Gastroesophageal sphincter (tissue), 4 donors: Measurements from ENCODE around the gene MIPOL1. TPM values are rescaled to one million over a fixed set of nuclear protein-coding genes. Genes with fewer than 3 reads are reported as not detected.

Experiments
- ATAC-seq: fragments of 150-250 bp; one replicate; pipeline ENCODE4 v1.9.1; 2016; ENCODE audit warnings: mild to moderate bottlenecking, moderate library complexity
- H3K27ac ChIP-seq, 4 donors: fragments of 200-600 bp; sonication (generic) in 3 of 4; 1 replicate in 3 of 4; 2 replicates in 1 of 4; pipeline ENCODE4 v1.5.1; 2016 to 2019
- H3K27me3 ChIP-seq: fragments of 200-600 bp; sonication (generic); one replicate; pipeline ENCODE4 v1.5.1; 2019
- H3K36me3 ChIP-seq, 2 donors: fragments of 200-600 bp; sonication (generic); one replicate each; pipeline ENCODE4 v1.5.1; 2019; ENCODE audit warnings: control low read depth in 1 of 2
- H3K4me1 ChIP-seq, 3 donors: fragments of 200-600 bp; sonication (generic); 1 replicate in 2 of 3; 2 replicates in 1 of 3; pipeline ENCODE4 v1.5.1; 2016 to 2019; ENCODE audit warnings: control low read depth in 2 of 3
- H3K4me3 ChIP-seq, 2 donors: fragments of 200-600 bp; sonication (generic); one replicate each; pipeline ENCODE4 v1.5.1; 2019; ENCODE audit warnings: mild to moderate bottlenecking in 1 of 2, moderate library complexity in 1 of 2
- H3K9me3 ChIP-seq, 3 donors: fragments of 200-600 bp; sonication (generic); one replicate each; pipeline ENCODE4 v1.5.1; 2017 to 2019; ENCODE audit warnings: control low read depth in 2 of 3
- EP300 ChIP-seq: sonication (generic); formaldehyde crosslinking; IDR thresholded peaks from one replicate; pipeline ENCODE4 v1.6.1; 2017; ENCODE audit warnings: antibody characterized with exemption, mild to moderate bottlenecking
- POLR2A ChIP-seq, 2 donors: fragments of 450-650 bp; IDR thresholded peaks; one replicate each; pipeline ENCODE4 v1.6.1; 2017; ENCODE audit warnings: antibody characterized with exemption in 2 of 2, mild to moderate bottlenecking in 2 of 2, moderate library complexity in 1 of 2
- POLR2AphosphoS5 ChIP-seq: sonication (generic); formaldehyde crosslinking; IDR thresholded peaks from one replicate; pipeline ENCODE4 v1.6.1; 2017; ENCODE audit warnings: antibody characterized with exemption
- WGBS, 2 donors: methylation state at CpG; one replicate each; pipeline ENCODE4 v1.1.5; 2018; ENCODE audit warnings: low coverage in 1 of 2; 5-methylcytosine and 5-hydroxymethylcytosine counted together
- total RNA-seq, 4 donors: library from RNA; depleted of rRNA; stranded (reverse); fragments of >200 nt; gene quantifications; one replicate each; pipeline ENCODE4 v1.1.0, GENCODE V29; 2016
- TF ChIP-seq, protein P1 (sequence below), 4 experiments: fragments of 200-600 bp in 2 of 4; fragments of 450-650 bp in 2 of 4; sonication (generic) in 1 of 4; IDR thresholded peaks; one replicate each; pipeline ENCODE4 v1.5.1; 2017 to 2019; ENCODE audit warnings: antibody characterized with exemption in 4 of 4, mild to moderate bottlenecking in 2 of 4, moderate library complexity in 2 of 4

Gene MIPOL1
- total RNA-seq, 4 donors from 2014 or later, result 10.6 to 32.8 (median 19.4) TPM

- no peak overlapping the region for H3K27ac ChIP-seq
- H3K9me3 ChIP-seq, result peaks cover 0 to 12% (median 0%) of the 10 kb centered on the region in 3 donors
- TF ChIP-seq POLR2AphosphoS5, result no peak
- TF ChIP-seq EP300, result no peak
- TF ChIP-seq, protein P1, sequence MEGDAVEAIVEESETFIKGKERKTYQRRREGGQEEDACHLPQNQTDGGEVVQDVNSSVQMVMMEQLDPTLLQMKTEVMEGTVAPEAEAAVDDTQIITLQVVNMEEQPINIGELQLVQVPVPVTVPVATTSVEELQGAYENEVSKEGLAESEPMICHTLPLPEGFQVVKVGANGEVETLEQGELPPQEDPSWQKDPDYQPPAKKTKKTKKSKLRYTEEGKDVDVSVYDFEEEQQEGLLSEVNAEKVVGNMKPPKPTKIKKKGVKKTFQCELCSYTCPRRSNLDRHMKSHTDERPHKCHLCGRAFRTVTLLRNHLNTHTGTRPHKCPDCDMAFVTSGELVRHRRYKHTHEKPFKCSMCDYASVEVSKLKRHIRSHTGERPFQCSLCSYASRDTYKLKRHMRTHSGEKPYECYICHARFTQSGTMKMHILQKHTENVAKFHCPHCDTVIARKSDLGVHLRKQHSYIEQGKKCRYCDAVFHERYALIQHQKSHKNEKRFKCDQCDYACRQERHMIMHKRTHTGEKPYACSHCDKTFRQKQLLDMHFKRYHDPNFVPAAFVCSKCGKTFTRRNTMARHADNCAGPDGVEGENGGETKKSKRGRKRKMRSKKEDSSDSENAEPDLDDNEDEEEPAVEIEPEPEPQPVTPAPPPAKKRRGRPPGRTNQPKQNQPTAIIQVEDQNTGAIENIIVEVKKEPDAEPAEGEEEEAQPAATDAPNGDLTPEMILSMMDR (IDR thresholded peaks at IDR 0.05), result no peak
- TF ChIP-seq POLR2A (IDR thresholded peaks at IDR 0.05), result no peak
- no peaks in the 10 kb centered on the region for H3K4me1 ChIP-seq
- WGBS, 2 donors, result 70 to 78% methylated on average over 3 of the region's 3 CpGs
- H3K36me3 ChIP-seq, result peaks cover 0 to 4% of the 10 kb centered on the region in 2 donors
- H3K27me3 ChIP-seq, result no peaks in the 10 kb centered on the region
- ATAC-seq, result no peak
- no peak overlapping the region for H3K4me3 ChIP-seq
These were observed 282.9 kb downstream of the MIPOL1 start for GRCh38 chr14:37480446-37481290.

- TF ChIP-seq POLR2AphosphoS5 (no peak), EP300 (no peak), POLR2A (IDR thresholded peaks at IDR 0.05) (no peak)
- TF ChIP-seq, protein P1 (IDR thresholded peaks at IDR 0.05), result no peak
- Histone ChIP-seq H3K9me3 (peaks cover 0 to 17% (median 0%) of the 10 kb centered on the region in 3 donors), H3K27me3 (no peaks in the 10 kb centered on the region), H3K27ac (no peak overlapping the region), H3K4me1 (no peaks in the 10 kb centered on the region), H3K36me3 (no peaks in the 10 kb centered on the region), H3K4me3 (no peak overlapping the region)
- ATAC-seq, result no peak
- 60 to 86% methylated on average over 1 of the region's 1 CpG for WGBS, 2 donors
These were observed 284.7 kb downstream of the MIPOL1 start for GRCh38 chr14:37482428-37482827.

DNA sequence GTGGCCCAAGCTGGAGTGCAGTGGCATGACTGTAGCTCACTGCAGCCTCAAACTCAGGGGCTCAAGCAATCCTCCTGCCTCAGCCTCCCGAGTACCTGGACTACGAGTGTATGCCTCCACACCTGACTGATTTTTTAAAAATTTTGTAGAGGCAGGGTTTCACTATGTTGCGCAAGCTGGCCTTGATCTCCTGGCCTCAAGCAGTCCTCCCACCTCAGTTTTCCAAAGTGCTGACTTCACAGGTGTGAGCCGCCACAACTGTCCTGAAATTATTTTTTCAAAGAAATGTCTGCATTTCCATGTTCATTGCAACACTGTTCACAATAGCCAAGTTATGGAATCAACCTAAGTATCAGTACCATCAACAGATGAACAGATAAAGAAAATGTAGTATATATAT lies 285.9 kb downstream of the MIPOL1 start:
- WGBS, 2 donors, result 97 to 98% methylated on average over 4 of the region's 4 CpGs
- no peaks in the 10 kb centered on the region for H3K36me3 ChIP-seq
- H3K4me1 ChIP-seq, result no peaks in the 10 kb centered on the region
- no peak overlapping the region for H3K4me3 ChIP-seq
- H3K27me3 ChIP-seq, result no peaks in the 10 kb centered on the region
- no peak overlapping the region for H3K27ac ChIP-seq
- TF ChIP-seq POLR2AphosphoS5 (no peak), EP300 (no peak), POLR2A (IDR thresholded peaks at IDR 0.05) (no peak)
- TF ChIP-seq, protein P1 (IDR thresholded peaks at IDR 0.05), result no peak
- no peak for ATAC-seq
- peaks cover 0 to 20% (median 0%) of the 10 kb centered on the region in 3 donors for H3K9me3 ChIP-seq

- Histone ChIP-seq H3K27ac (no peak overlapping the region), H3K4me1 (no peaks in the 10 kb centered on the region), H3K36me3 (no peaks in the 10 kb centered on the region), H3K27me3 (no peaks in the 10 kb centered on the region), H3K4me3 (no peak overlapping the region), H3K9me3 (peaks cover 0 to 13% (median 0%) of the 10 kb centered on the region in 3 donors)
- TF ChIP-seq EP300 (no peak), POLR2AphosphoS5 (no peak), POLR2A (IDR thresholded peaks at IDR 0.05) (no peak)
- TF ChIP-seq, protein P1 (IDR thresholded peaks at IDR 0.05), result no peak
- WGBS, 2 donors, result 85 to 100% methylated on average over 1 to 2 of the region's 3 CpGs
- no peak for ATAC-seq
These were observed 292.9 kb downstream of the MIPOL1 start for GRCh38 chr14:37490607-37491006.

- TF ChIP-seq POLR2A (IDR thresholded peaks at IDR 0.05), result no peak
- no peak for TF ChIP-seq EP300
- H3K9me3 ChIP-seq, result peaks cover 0 to 13% (median 0%) of the 10 kb centered on the region in 3 donors
- whole genome bisulfite sequencing, 2 donors, result 88 to 96% methylated on average over 5 of the region's 5 CpGs
- H3K4me1 ChIP-seq, result no peaks in the 10 kb centered on the region
- ATAC-seq, result no peak
- no peak overlapping the region for H3K4me3 ChIP-seq
- H3K27me3 ChIP-seq, result no peaks in the 10 kb centered on the region
- no peaks in the 10 kb centered on the region for H3K36me3 ChIP-seq
- H3K27ac ChIP-seq, result no peak overlapping the region
These were observed 293.3 kb downstream of the MIPOL1 start for GRCh38 chr14:37491076-37491475.
